ENCODE data around the gene SMYD4.
"Not testable (repeated sequence)": the region's sequence is repeated elsewhere in the genome, so short reads cannot be mapped to it uniquely, and the experiment has no call there.

The SMYD4 gene

GRCh38 chr17:1779571-1780131, 50.1 kb downstream of the SMYD4 start:
- DNase-seq (ENCODE audit: extremely low read depth, low read depth), result peak; percentile 89
- TF ChIP-seq CTCF (IDR thresholded peaks at IDR 0.05; ENCODE audit: low read depth, low read length), result no peak

GRCh38 chr17:1776857-1777256, 52.8 kb downstream of the SMYD4 start:
- no peak for DNase-seq (ENCODE audit: extremely low read depth, low read depth)
- TF ChIP-seq CTCF (IDR thresholded peaks at IDR 0.05; ENCODE audit: low read depth, low read length), result no peak

- no peak for TF ChIP-seq CTCF (IDR thresholded peaks at IDR 0.05; ENCODE audit: low read depth, low read length)
- DNase-seq (ENCODE audit: extremely low read depth, low read depth), result no peak
Observed at GRCh38 chr17:1776328-1776727, 53.4 kb downstream of the SMYD4 start.

GRCh38 chr17:1774390-1775176, 55.1 kb downstream of the SMYD4 start:
- DNase-seq (ENCODE audit: extremely low read depth, low read depth), result no peak
- TF ChIP-seq CTCF (IDR thresholded peaks at IDR 0.05; ENCODE audit: low read depth, low read length), result no peak

- DNase-seq (ENCODE audit: extremely low read depth, low read depth), result no peak
- no peak for TF ChIP-seq CTCF (IDR thresholded peaks at IDR 0.05; ENCODE audit: low read depth, low read length)
Observed at GRCh38 chr17:1773696-1774181, 56.0 kb downstream of the SMYD4 start.

GRCh38 chr17:1773000-1773695, 56.6 kb downstream of the SMYD4 start:
- DNase-seq (ENCODE audit: extremely low read depth, low read depth), result not testable (repeated sequence)

GRCh38 chr17:1769822-1770477, 59.8 kb downstream of the SMYD4 start:
- DNase-seq (ENCODE audit: extremely low read depth, low read depth), result no peak
- TF ChIP-seq CTCF (IDR thresholded peaks at IDR 0.05; ENCODE audit: low read depth, low read length), result no peak

All from AG09319 (cell line).